ENCODE results near the gene ANO6. TPM values are rescaled to one million over a fixed set of nuclear protein-coding genes. Genes with fewer than 3 reads are reported as not detected.

ANO6 gene
- polyA plus RNA-seq, 1 donor from 2014 or later, result 9.0 TPM

GRCh38 chr12:45220363-45220931, 4.6 kb downstream of the ANO6 start:
- TF ChIP-seq TAF1 (IDR thresholded peaks at IDR 0.05; ENCODE audit: low read depth) (no peak), SMC3 (conservative IDR thresholded peaks at IDR 0.05; ENCODE audit: poor library complexity) (no peak), POLR2AphosphoS5 (IDR thresholded peaks at IDR 0.05) (no peak), RAD21 (conservative IDR thresholded peaks at IDR 0.05) (no peak), EZH2 (IDR thresholded peaks at IDR 0.05; ENCODE audit: borderline replicate concordance, insufficient read depth, low read length, poor library complexity, severe bottlenecking) (no peak), REST (IDR thresholded peaks at IDR 0.05; ENCODE audit: borderline replicate concordance) (no peak), EP300 (conservative IDR thresholded peaks at IDR 0.05; ENCODE audit: poor library complexity, severe bottlenecking) (no peak), MXI1 (conservative IDR thresholded peaks at IDR 0.05; ENCODE audit: poor library complexity, severe bottlenecking) (no peak)
- TF ChIP-seq, protein P1, sequence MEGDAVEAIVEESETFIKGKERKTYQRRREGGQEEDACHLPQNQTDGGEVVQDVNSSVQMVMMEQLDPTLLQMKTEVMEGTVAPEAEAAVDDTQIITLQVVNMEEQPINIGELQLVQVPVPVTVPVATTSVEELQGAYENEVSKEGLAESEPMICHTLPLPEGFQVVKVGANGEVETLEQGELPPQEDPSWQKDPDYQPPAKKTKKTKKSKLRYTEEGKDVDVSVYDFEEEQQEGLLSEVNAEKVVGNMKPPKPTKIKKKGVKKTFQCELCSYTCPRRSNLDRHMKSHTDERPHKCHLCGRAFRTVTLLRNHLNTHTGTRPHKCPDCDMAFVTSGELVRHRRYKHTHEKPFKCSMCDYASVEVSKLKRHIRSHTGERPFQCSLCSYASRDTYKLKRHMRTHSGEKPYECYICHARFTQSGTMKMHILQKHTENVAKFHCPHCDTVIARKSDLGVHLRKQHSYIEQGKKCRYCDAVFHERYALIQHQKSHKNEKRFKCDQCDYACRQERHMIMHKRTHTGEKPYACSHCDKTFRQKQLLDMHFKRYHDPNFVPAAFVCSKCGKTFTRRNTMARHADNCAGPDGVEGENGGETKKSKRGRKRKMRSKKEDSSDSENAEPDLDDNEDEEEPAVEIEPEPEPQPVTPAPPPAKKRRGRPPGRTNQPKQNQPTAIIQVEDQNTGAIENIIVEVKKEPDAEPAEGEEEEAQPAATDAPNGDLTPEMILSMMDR (IDR thresholded peaks at IDR 0.05; ENCODE audit: poor library complexity, severe bottlenecking), result no peak
- H3K9ac ChIP-seq (ENCODE audit: low read length), result no peak overlapping the region
- no peaks in the 10 kb centered on the region for H3K36me3 ChIP-seq (ENCODE audit: insufficient read depth, low read length)
- H3F3A ChIP-seq (ENCODE audit: insufficient read depth, low read length, poor library complexity, severe bottlenecking), result peaks cover 1% of the 10 kb centered on the region
- H3K27me3 ChIP-seq (ENCODE audit: insufficient read depth, low read depth, low read length), result no peaks in the 10 kb centered on the region
- no peaks in the 10 kb centered on the region for H3K9me3 ChIP-seq (ENCODE audit: low read length)
- H3K4me3 ChIP-seq (ENCODE audit: low read length), result no peak overlapping the region
- H3K27ac ChIP-seq (ENCODE audit: low read length), result no peak overlapping the region
- H3K79me2 ChIP-seq (replicated peaks; ENCODE audit: insufficient read depth, low read length), result peaks cover 41% of the 10 kb centered on the region
- H4K20me1 ChIP-seq (ENCODE audit: insufficient read depth), result no peaks in the 10 kb centered on the region
- H3K9me2 ChIP-seq (ENCODE audit: insufficient read depth, low read length), result no peaks in the 10 kb centered on the region
- no peak overlapping the region for H2AFZ ChIP-seq (ENCODE audit: low read depth, low read length)
- H3K4me2 ChIP-seq (ENCODE audit: low read length), result no peak overlapping the region

GRCh38 chr12:45220969-45221368, 5.1 kb downstream of the ANO6 start:
- Histone ChIP-seq H3K9ac (ENCODE audit: low read length) (no peak overlapping the region), H3K27ac (ENCODE audit: low read length) (no peak overlapping the region), H3K4me3 (ENCODE audit: low read length) (no peak overlapping the region), H3K27me3 (ENCODE audit: insufficient read depth, low read depth, low read length) (no peaks in the 10 kb centered on the region), H3K36me3 (ENCODE audit: insufficient read depth, low read length) (no peaks in the 10 kb centered on the region), H3K9me2 (ENCODE audit: insufficient read depth, low read length) (no peaks in the 10 kb centered on the region), H4K20me1 (ENCODE audit: insufficient read depth) (no peaks in the 10 kb centered on the region), H3K4me2 (ENCODE audit: low read length) (no peak overlapping the region), H3K9me3 (ENCODE audit: low read length) (no peaks in the 10 kb centered on the region), H3K79me2 (replicated peaks; ENCODE audit: insufficient read depth, low read length) (peaks cover 44% of the 10 kb centered on the region), H3F3A (ENCODE audit: insufficient read depth, low read length, poor library complexity, severe bottlenecking) (no peaks in the 10 kb centered on the region), H2AFZ (ENCODE audit: low read depth, low read length) (no peak overlapping the region)
- TF ChIP-seq EZH2 (IDR thresholded peaks at IDR 0.05; ENCODE audit: borderline replicate concordance, insufficient read depth, low read length, poor library complexity, severe bottlenecking) (no peak), RAD21 (conservative IDR thresholded peaks at IDR 0.05) (no peak)
